GM21529 (cell line): ENCODE measurements around the gene SNX12.

Experiments
- ATAC-seq: cut with Tn5 transposase; IDR thresholded peaks from one replicate; pipeline ENCODE4 v1.9.1; 2021; ENCODE audit not compliant: unreplicated experiment

SNX12 gene

DNA sequence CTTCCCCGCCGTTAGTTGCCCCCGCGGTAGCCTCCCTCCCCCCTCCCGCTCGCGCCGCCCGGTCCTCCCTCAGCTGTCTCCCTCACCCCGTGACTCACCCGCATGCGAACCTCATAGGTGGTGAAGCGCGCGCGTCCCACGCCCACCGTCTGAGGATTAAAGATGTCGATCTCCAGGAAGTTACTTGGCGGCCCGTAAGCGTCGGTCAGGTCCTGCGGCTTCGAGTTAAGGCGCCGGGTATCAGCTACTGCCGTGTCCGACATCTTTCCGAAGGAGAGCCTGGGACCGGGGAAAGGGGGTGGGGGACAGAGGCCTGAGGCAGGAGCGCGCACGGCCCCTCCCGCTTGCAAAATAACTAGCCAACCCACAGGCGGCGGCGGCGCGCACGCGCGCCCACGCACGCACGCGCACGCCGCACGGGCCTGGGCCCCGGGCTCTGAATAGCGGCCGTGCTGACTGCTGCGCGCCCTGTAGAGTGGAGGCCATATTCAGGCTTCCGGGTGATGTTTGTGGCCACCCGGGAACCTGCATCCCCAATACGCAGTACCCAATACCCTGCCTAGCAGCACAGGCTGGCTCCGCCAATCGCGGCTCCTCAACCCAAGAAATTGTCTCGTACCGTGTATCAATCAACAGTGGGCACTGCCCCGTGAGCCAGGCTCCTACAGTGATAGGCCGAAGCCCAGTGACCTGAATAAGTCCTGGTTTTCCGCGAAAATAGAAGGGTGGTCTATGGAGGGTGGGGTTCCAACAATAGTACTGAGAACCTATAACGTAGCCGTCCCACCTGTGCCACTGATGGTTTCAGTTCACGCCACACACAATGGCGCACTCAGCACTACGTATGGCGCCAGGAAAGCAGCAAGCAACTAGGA lies at the start of gene SNX12:
Gene SNX12, minus strand, starts transcription at position 291 of the 875 bp plus-strand sequence. Its CDS starts 28 bp downstream, at position 263.
- peak; percentile 96 for ATAC-seq

DNA sequence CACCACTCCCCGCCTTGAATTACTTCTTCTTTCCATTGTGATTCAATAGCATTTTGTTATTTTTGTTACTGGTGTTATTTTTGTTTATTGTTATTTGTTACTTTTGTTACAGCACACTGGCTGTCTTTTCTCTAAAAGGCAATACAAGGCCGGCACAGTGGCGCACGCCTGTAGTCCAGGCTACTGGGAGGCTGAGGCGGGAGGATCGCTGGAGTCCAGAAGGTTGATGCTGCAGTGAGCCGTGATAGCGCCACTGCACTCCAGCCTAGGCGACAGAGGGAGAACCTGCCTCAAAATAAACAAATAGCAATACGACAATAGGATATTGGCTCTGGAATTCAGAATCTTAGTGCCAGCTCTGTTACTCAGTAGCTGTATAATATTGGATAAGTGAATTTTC lies 49.2 kb upstream of the SNX12 start:
- ATAC-seq, result no peak

DNA sequence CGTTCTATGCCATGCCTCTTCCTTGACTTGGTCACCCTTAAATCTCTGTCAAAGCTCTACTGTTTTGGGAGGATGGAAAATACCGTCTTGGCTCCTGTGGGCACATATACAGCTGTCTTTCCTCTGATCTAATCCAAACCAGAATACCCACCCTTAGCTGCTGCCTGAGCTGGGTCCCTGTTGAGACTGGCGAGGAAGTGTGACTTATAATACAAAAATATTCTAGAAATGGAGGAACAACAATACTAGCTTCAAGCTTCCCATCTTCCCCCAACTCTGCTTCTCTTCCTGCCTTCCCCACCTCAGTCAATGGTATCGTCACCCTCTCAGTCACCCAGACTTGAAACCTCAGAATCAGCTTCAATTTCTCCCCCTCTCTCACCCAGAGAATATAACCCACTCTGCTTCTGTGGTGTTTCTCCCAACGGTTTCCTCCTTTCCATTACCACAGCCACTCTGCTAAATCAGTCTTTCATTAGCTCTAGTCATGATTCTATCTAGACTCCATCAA lies 43.8 kb upstream of the SNX12 start:
- peak; percentile 27 for ATAC-seq

DNA sequence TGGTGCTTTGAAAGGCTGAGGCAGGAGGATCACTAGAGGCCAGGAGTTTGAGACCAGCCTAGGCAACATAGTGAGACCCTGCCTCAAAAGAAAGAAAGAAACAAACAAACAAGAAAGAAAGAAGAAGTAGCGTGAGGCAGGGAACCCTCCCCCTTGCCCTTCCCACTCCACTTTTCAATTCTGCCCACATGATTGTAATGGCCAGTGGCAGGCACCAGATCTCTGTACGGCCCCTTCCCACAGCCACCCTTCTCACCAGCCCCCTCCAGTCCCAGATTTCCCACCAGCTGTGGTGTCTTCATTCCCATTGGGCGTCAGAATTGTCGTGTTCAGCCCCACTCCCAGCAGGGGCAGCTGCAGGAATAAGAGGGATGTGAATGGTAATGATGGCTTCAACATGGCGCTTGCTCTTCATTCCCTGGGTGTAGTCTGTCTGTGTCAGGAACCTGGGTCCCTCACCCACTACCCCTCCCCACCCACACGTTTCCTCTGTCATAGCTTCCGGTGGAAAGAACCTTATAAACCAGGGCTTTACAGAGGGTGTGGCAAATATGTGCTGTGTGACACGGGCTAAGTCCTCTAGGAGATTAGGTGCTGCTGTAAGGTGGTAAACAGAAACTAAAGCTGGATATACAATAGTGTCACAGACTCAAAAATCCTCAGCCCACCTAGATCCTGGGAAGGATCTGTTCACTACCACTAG lies 43.2 kb upstream of the SNX12 start, which contains the start of gene IL2RG:
Gene IL2RG, minus strand, starts transcription at position 437 of the 703 bp plus-strand sequence. Its CDS starts 38 bp downstream, at position 399.
- peak; percentile 88 for ATAC-seq

DNA sequence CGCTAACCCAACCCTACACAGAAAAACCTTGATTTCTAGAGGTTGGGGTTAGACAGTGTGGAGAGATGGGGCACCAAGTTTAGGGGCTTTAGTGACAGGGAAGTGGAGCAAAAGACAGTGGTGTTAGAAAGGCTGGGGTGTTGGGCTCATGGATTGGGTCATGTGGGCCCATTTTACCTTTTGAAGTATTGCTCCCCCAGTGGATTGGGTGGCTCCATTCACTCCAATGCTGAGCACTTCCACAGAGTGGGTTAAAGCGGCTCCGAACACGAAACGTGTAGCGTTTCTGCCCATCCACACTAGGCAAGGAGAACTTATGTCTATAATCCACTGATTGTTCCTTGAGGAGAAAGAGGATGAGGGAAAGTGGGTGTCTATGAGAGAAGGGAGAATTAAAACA lies 40.9 kb upstream of the SNX12 start:
- no peak for ATAC-seq

DNA sequence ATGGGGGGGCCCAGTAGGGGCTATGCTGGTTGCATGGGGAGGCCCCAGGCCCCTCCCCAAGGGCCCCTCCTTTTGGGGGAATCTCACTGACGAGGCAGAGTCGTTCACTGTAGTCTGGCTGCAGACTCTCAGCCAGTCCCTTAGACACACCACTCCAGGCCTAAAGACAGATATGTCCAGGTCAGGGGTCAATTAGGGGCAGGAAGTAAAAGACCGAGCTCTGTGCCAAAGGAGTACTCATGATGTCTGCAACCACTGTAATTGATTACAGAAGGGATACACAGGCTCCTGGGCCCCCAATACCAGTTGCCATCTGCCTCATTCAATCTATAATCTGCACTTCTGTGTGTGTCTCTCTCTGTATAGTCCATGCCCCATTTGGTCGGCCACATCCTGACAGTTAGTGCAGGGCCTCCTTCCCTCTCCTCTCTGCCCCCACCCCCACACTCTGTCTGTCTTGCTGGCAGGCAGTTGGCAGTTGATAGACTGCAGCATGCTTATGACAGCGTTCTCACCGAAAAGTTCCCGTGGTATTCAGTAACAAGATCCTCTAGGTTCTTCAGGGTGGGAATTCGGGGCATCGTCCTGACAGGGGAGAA lies 39.7 kb upstream of the SNX12 start:
- ATAC-seq, result no peak

DNA sequence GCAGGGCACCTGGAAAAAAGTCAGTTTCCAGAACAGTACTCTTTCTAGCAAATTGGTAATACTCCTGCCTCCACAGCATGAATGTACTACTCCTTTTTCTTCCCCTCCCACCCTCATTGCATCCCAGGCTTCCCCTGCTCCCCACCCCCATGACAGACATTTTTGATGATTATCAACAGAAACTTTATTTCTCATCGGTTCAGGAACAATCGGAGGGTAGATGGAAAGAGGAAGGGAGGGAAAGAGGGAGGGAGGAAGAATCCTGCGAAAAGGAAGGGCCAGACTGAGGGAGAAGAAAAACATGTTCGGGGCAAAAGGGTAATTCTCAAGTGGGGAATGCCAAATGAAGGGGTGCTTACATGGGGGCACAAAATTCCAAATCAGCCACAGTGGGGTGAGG lies 39.1 kb upstream of the SNX12 start:
- ATAC-seq, result no peak

DNA sequence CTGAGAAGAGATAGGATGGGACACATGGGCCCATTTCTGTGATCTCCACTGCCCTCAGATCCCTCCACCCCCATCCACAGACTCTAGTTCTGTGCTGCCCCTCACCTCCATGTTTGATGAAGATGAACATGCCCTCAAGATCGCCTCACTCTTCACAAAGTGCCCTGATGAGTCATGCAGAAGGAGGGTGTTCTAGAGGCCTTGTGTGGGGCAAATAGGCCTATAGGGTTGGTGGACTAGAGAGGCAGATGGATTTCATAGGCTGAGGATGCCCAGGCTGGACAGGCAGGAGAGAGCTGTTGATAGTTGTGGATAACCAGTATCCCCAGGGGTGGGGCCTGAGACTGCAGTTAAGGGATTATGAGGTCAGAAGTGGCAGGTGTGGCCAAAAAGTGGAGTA lies 38.3 kb upstream of the SNX12 start, which contains the start of gene CXorf65:
Gene CXorf65, minus strand, starts transcription at position 314 of the 400 bp plus-strand sequence. Its CDS starts 184 bp downstream, at position 130.
- no peak for ATAC-seq

DNA sequence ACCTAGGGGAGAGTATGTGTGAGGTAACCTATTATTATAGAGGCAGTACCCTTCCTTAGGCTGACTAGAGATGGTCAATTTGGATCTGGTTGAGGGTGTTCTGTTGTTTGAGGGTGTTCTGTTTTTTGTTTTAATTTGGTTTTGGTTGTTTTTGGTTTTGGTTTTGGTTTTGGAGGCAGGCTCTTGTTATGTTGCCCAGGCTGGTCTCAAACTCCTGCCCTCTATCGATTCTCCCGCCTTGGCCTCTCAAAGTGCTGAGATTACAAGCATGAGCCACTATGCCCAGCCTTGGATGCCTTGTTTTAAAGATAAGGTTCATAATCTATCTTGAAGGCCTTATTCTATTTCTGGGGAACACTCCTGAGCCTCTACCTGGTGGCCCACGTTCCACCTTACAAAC lies 37.5 kb upstream of the SNX12 start:
- ATAC-seq, result no peak

DNA sequence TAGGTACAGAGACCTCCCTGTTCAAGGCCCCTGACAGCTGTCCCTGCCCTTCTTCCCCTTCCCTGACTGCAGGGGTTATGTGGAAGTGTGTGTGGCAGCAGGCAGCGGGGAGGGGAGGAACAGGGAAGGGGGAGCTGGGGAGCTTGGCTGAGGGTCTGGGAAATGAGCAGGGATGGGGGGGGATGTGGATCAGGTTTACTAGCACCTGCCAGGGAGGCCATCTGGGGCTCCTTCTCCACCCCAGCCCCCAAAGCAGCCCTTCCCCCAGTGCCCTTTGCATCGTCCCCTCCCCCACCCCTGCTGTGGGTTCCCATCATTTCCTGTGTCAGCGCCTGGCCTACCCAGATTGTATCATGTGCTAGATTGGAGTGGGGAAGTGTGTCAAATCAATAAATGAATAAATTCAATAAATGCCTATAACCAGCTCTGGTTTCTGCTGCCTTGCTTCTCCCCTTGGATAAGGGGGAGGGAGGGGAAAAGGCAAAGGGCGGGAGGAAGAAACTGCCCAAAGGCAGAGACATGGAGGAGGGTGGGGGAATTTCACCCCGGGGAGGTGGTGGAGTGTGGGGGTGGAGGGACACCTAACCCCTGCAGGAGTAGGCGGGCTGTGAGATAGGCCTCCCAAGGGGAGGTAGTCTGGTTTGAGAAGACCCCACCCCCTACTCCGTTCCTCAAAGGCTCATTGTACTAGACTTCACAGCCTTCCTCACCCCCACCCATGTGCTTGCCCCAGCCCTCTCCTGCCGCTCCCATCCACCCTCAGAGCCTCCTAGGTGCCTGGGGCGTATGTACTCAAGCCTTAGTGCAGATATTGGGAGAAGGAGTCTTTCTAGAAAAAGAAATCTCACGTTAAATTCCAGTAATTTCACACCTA lies 35.2 kb upstream of the SNX12 start:
- no peak for ATAC-seq

DNA sequence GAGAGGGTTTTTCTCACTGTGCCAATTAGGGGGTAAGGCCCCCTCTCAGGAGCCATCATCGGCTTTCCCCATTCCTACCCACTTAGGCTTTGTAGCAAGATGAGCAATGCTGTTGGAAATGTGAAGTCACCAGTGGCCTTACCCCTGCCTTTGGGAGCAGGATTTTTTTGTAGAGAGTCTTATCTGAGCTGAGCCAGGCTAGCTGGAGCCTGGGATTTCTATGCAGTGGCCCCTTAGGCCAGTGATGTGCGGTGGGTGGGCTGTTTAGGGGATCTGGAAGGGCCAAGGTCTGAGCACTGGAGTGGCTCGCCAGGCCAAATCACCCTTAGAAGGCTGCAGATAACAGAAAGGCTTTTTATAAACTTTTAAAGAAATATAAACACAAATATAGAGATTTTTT lies 34.2 kb upstream of the SNX12 start:
- ATAC-seq, result no peak

DNA sequence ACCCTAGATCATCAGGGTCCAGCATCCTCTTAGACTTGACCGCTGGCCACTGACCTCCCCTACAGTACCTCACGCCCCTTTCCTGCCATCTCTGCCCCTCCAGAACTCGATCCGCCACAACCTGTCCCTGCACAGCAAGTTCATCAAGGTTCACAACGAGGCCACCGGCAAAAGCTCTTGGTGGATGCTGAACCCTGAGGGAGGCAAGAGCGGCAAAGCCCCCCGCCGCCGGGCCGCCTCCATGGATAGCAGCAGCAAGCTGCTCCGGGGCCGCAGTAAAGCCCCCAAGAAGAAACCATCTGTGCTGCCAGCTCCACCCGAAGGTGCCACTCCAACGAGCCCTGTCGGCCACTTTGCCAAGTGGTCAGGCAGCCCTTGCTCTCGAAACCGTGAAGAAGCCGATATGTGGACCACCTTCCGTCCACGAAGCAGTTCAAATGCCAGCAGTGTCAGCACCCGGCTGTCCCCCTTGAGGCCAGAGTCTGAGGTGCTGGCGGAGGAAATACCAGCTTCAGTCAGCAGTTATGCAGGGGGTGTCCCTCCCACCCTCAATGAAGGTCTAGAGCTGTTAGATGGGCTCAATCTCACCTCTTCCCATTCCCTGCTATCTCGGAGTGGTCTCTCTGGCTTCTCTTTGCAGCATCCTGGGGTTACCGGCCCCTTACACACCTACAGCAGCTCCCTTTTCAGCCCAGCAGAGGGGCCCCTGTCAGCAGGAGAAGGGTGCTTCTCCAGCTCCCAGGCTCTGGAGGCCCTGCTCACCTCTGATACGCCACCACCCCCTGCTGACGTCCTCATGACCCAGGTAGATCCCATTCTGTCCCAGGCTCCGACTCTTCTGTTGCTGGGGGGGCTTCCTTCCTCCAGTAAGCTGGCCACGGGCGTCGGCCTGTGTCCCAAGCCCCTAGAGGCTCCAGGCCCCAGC lies 32.7 kb upstream of the SNX12 start:
- no peak for ATAC-seq

DNA sequence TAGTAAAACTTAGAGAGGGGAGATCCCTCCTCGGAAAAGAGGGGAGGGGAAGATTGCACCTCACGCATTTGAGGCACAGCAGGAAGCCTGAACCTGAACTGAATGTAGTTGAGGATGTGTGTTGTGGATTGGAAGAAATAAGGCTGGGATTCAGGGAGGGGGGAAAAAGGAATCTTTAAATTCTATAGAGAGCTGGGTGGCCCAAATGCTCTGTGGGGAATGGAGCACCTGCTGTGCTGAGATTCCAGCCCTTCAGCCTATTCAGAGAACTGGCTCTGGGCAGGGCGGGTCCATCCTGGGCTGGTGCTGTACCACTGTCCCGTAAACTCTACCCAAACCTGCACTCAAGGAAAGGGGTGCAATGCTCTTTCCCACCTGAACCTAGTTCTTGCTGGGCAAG lies 31.6 kb upstream of the SNX12 start:
- ATAC-seq, result no peak

DNA sequence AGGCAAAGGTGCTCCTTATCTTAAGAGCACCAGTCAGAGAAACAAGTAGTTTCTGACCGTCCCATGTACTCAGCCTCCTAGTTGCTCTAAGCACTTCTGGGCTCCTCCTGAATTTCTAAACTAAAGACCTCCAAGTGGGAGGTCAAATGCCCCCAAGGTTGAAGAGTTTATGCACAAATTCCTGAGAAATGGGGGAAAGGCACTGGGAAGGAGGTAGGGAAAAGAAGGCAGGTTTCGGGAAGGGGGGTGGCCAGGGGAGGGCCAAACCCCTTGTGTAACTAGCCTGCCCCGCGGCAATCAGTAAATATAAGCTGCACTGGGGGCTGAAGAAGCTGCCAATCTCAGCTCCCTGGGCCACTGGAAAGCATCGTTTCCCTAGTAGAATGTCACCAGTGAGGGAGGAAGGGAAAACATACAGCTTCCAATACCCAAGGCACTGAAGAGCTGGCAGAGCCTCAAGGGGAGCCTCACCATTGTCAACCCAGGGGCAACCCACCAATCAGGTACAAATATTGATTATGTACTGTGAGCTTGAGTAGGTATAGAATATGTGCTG lies 30.9 kb upstream of the SNX12 start:
- no peak for ATAC-seq

DNA sequence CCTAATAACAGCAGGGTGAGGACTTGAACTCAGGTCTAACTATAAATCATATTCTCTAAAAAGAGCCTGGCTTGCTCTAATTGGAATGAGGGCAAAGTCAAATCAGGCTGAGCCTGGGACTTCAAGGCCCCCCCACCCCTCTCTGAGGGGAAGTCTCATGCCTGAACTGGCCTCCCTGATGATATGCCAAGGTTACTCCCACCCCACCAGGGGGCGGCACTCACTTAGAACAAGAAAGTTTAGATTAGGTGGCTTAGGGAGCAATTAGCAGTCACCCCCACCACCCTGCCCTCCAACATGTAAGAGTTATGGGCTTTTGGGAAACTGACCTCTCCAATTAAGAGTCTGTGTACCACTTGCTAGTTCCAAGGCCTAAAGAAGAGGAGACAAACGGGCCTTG lies 30.2 kb upstream of the SNX12 start:
- peak; percentile 37 for ATAC-seq

DNA sequence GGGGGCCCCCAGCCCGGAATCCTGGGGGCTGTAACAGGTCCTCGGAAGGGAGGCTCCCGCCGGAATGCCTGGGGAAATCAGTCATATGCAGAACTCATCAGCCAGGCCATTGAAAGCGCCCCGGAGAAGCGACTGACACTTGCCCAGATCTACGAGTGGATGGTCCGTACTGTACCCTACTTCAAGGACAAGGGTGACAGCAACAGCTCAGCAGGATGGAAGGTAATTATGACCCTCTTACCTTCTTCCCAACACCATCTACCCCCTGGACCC lies 28.6 kb upstream of the SNX12 start:
- no peak for ATAC-seq

DNA sequence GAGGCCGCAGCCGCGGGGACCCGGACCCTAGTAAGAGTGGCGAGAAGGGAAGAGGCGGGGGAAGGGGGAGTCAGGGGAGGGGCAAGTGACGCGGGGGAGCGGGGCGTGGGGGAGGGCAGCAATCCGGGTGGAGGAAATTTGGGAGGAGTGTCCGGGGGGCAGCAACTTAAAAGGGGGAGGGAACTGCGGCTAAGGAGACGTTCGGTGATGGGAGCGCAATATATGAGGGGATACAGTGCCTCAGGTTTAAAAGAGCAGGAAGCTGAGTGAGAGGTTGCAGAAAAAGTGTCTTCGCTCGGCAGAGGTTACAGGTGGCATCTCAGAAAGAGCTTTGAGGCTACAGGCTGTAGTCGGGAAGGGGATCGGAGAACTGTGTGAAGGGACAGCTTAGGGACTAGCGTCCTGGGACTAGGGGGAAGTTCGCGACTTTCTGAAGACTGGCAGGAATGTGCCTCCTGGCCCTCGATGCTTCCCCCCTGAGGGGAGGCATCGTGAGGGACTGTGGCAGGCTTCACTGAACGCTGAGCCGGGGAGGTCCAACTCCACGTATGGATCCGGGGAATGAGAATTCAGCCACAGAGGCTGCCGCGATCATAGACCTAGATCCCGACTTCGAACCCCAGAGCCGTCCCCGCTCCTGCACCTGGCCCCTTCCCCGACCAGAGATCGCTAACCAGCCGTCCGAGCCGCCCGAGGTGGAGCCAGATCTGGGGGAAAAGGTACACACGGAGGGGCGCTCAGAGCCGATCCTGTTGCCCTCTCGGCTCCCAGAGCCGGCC lies 28.0 kb upstream of the SNX12 start:
- no peak for ATAC-seq

DNA sequence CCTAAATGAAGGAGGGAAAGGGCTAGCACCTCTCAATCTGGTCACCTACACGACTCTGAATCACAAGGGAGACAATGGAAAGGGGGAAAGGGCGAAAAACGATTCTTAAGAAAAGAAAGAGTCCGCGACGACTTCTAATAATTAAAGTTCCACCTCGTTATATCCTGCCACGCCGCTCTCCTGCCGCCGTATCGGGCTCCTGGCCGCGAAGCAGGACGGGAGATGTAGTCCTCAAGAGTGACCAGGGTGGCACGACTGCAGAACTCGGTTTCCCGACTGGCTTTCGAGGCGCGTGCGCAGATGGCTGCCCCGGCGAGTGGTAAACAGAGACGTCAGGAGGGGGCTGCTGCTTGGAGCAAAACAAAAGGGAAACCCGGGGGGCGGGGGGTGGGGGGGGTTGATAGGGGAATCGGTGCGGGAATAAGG lies 27.4 kb upstream of the SNX12 start, which contains the start of gene FOXO4:
Gene FOXO4, plus strand, starts transcription at position 297 of the 426 bp plus-strand sequence. CDS start 678 bp downstream, outside the sequence.
- peak; percentile 84 for ATAC-seq
